ENCODE data around the gene SEMA5B.

DNA sequence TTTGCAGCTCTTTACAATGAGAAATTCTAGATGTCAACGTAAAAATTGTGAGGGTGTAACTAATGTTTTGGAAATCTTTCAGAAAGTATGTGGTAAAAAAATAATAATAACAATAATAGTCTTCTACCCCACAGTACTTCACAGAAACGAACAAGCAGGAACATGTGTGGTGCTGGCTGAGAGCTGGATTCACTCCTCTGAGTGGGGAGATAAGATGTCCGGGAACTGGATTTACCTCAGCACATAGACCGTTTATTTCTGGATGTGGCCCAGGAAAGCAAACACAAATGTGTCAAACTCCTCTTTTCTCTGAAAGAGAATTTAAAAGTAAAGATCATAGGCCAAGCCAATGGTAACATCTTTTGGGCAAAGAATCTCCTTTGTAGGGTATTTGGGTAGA, 129.3 kb downstream of the SEMA5B start:
- TF ChIP-seq, protein P1, sequence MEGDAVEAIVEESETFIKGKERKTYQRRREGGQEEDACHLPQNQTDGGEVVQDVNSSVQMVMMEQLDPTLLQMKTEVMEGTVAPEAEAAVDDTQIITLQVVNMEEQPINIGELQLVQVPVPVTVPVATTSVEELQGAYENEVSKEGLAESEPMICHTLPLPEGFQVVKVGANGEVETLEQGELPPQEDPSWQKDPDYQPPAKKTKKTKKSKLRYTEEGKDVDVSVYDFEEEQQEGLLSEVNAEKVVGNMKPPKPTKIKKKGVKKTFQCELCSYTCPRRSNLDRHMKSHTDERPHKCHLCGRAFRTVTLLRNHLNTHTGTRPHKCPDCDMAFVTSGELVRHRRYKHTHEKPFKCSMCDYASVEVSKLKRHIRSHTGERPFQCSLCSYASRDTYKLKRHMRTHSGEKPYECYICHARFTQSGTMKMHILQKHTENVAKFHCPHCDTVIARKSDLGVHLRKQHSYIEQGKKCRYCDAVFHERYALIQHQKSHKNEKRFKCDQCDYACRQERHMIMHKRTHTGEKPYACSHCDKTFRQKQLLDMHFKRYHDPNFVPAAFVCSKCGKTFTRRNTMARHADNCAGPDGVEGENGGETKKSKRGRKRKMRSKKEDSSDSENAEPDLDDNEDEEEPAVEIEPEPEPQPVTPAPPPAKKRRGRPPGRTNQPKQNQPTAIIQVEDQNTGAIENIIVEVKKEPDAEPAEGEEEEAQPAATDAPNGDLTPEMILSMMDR (IDR thresholded peaks at IDR 0.05), result no peak
- no peak for TF ChIP-seq POLR2A (IDR thresholded peaks at IDR 0.05)

All from uterus (tissue), 2 donors.